ENCODE measurements around the gene CYP19A1. TPM values are rescaled to one million over a fixed set of nuclear protein-coding genes. Genes with fewer than 3 reads are reported as not detected.

CYP19A1 gene
- total RNA-seq, 1 experiment from 2014 or later = not detected

DNA sequence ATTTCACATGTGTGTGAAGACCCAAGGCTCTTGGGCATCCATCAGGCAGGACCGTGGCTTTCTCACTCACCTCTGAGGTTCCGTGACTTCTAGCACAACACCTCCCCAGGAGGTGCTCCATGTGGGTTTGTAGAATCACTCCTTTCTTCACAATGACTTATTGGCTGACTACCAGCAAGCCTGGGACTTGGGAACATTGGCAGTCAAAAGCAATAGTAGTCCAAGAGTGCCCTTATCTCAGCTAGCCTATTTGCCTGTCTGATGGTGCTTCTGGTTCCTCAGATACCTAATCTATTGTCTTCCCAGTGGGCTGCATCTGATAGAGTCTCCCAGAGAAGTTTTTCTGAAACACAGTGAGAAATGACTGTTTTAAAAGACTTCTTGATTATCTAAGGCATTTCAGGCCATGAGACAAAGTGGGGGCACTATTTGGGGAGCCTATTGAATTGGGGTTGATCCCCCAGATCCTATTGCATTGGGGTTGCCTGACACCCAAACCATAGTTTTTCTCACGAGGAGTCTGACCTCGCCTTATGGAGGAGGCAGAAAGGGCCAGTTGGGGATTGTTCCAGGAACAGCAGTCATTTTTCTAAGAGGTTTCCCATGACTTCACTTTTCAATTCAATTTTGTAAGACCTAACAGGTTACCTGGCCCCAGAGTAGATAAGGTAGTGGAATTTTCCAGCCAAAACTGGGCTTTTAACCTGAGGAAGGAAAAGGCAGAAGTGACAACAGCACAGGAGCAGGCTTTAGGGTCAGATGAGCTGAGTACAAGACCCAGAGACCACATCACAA lies 88.0 kb downstream of the CYP19A1 start:
- no peak overlapping the region for H3K27ac ChIP-seq (ENCODE audit: low read length)
- no peak for ATAC-seq
- H3K4me1 ChIP-seq (ENCODE audit: control insufficient read depth, insufficient read depth, low read length) = no peaks in the 10 kb centered on the region
- H3K9me3 ChIP-seq (ENCODE audit: control insufficient read depth, insufficient read depth, low read depth, low read length) = no peaks in the 10 kb centered on the region
- H3K27me3 ChIP-seq (ENCODE audit: control insufficient read depth, insufficient read depth, low read length) = no peaks in the 10 kb centered on the region
- BruUV-seq (replicated peaks) = no TSS peak
- H3K36me3 ChIP-seq (ENCODE audit: control insufficient read depth, insufficient read depth, low read length) = no peaks in the 10 kb centered on the region
- POLR2A ChIA-PET = no interaction called here
- DNase-seq (ENCODE audit: low read depth, low spot score) = no peak
- in situ Hi-C loops (cut with HindIII; ENCODE audit: low pct_unique_long_range_greater_than_20kb, low sequenced_read_pairs) (no loop called here), intact Hi-C loops (cut with micrococcal nuclease; ENCODE audit: unreplicated experiment) (no loop called here)
- TF ChIP-seq TCF7L2 (IDR thresholded peaks at IDR 0.05; ENCODE audit: low read depth, low read length) (no peak), POLR2AphosphoS5 (IDR thresholded peaks at IDR 0.05; ENCODE audit: low read depth, low read length) (no peak), SIN3A (IDR thresholded peaks at IDR 0.05; ENCODE audit: borderline replicate concordance, insufficient read depth, low read depth, low read length) (no peak)
- TF ChIP-seq, protein P1, sequence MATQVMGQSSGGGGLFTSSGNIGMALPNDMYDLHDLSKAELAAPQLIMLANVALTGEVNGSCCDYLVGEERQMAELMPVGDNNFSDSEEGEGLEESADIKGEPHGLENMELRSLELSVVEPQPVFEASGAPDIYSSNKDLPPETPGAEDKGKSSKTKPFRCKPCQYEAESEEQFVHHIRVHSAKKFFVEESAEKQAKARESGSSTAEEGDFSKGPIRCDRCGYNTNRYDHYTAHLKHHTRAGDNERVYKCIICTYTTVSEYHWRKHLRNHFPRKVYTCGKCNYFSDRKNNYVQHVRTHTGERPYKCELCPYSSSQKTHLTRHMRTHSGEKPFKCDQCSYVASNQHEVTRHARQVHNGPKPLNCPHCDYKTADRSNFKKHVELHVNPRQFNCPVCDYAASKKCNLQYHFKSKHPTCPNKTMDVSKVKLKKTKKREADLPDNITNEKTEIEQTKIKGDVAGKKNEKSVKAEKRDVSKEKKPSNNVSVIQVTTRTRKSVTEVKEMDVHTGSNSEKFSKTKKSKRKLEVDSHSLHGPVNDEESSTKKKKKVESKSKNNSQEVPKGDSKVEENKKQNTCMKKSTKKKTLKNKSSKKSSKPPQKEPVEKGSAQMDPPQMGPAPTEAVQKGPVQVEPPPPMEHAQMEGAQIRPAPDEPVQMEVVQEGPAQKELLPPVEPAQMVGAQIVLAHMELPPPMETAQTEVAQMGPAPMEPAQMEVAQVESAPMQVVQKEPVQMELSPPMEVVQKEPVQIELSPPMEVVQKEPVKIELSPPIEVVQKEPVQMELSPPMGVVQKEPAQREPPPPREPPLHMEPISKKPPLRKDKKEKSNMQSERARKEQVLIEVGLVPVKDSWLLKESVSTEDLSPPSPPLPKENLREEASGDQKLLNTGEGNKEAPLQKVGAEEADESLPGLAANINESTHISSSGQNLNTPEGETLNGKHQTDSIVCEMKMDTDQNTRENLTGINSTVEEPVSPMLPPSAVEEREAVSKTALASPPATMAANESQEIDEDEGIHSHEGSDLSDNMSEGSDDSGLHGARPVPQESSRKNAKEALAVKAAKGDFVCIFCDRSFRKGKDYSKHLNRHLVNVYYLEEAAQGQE (IDR thresholded peaks at IDR 0.05; ENCODE audit: insufficient read depth in 1 of 2, low read depth in 2 of 2, low read length in 1 of 2) = no peak
- TF ChIP-seq, protein P2, sequence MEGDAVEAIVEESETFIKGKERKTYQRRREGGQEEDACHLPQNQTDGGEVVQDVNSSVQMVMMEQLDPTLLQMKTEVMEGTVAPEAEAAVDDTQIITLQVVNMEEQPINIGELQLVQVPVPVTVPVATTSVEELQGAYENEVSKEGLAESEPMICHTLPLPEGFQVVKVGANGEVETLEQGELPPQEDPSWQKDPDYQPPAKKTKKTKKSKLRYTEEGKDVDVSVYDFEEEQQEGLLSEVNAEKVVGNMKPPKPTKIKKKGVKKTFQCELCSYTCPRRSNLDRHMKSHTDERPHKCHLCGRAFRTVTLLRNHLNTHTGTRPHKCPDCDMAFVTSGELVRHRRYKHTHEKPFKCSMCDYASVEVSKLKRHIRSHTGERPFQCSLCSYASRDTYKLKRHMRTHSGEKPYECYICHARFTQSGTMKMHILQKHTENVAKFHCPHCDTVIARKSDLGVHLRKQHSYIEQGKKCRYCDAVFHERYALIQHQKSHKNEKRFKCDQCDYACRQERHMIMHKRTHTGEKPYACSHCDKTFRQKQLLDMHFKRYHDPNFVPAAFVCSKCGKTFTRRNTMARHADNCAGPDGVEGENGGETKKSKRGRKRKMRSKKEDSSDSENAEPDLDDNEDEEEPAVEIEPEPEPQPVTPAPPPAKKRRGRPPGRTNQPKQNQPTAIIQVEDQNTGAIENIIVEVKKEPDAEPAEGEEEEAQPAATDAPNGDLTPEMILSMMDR (IDR thresholded peaks at IDR 0.05) = no peak
- CTCF ChIA-PET = no interaction called here
- no peak overlapping the region for H3K4me3 ChIP-seq (ENCODE audit: low read depth in 2 of 2, low read length in 2 of 2)

DNA sequence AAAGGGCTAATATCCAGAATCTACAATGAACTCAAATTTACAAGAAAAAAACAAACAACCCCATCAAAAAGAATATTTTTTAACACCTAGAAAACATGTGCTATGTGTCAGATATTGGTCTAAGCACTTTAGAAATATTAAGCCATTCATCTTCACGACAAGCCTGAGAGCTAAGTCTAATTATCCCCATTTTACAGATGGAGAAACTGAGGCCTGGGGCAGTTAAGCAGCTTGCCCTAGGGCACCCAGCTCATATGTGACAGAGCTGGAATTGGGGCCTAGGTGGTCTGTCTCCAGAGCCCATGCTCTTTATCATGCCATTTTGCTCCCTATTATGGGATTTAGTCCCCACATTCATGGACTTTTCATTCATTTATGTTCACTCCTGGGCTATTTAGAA lies 92.8 kb downstream of the CYP19A1 start:
- Histone ChIP-seq H3K4me3 (ENCODE audit: low read depth in 2 of 2, low read length in 2 of 2) (no peak overlapping the region), H3K4me1 (ENCODE audit: control insufficient read depth, insufficient read depth, low read length) (no peaks in the 10 kb centered on the region), H3K27me3 (ENCODE audit: control insufficient read depth, insufficient read depth, low read length) (peaks cover 4% of the 10 kb centered on the region; the same call in 1 of the 2 replicates), H3K27ac (ENCODE audit: low read length) (no peak overlapping the region), H3K36me3 (ENCODE audit: control insufficient read depth, insufficient read depth, low read length) (no peaks in the 10 kb centered on the region), H3K9me3 (ENCODE audit: control insufficient read depth, insufficient read depth, low read depth, low read length) (no peaks in the 10 kb centered on the region)
- TF ChIP-seq SIN3A (IDR thresholded peaks at IDR 0.05; ENCODE audit: borderline replicate concordance, insufficient read depth, low read depth, low read length) = no peak
- BruUV-seq (replicated peaks) = no TSS peak
- intact Hi-C loops (cut with micrococcal nuclease; ENCODE audit: unreplicated experiment) (no loop called here), in situ Hi-C loops (cut with HindIII; ENCODE audit: low pct_unique_long_range_greater_than_20kb, low sequenced_read_pairs) (no loop called here)
- POLR2A ChIA-PET = interaction anchor here (0.5 kb wide), 1 partner anchor 486 kb away, joined by 4 read pairs; no protein-coding TSS in a partner anchor
- ATAC-seq = no peak
- no peak for DNase-seq (ENCODE audit: low read depth, low spot score)
- CTCF ChIA-PET = no interaction called here

DNA sequence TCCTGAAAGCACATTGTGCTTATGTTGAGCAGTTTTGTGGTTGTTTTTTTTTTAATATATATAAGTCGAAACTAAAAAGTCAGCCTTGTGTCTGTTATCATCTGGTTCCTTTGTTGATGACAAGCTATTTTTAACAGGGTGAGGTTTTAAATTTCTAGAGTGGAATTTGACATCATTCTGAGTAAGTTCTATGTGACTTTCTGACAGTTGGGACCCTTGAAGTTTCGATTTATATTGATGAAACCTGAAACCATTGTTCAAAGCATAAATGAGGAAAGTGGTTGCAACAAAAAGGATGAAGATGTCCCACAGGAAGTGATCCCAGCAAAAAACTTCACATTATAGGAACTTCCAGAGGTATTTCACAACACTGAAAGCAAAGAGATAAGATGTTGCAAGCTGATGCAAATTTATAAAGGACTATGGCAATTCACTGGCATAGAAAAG lies 94.0 kb downstream of the CYP19A1 start:
- BruUV-seq (replicated peaks) = no TSS peak
- CTCF ChIA-PET = no interaction called here
- in situ Hi-C loops (cut with HindIII; ENCODE audit: low pct_unique_long_range_greater_than_20kb, low sequenced_read_pairs) = no loop called here
- ATAC-seq (no peak), DNase-seq (ENCODE audit: low read depth, low spot score) (no peak)
- intact Hi-C loops (cut with micrococcal nuclease; ENCODE audit: unreplicated experiment) = no loop called here
- peaks cover 4% of the 10 kb centered on the region; the same call in 1 of the 2 replicates for H3K27me3 ChIP-seq (ENCODE audit: control insufficient read depth, insufficient read depth, low read length)
- H3K36me3 ChIP-seq (ENCODE audit: control insufficient read depth, insufficient read depth, low read length) = no peaks in the 10 kb centered on the region
- H3K27ac ChIP-seq (ENCODE audit: low read length) = no peak overlapping the region
- TF ChIP-seq TCF7L2 (IDR thresholded peaks at IDR 0.05; ENCODE audit: low read depth, low read length) = no peak
- TF ChIP-seq, protein P2 (IDR thresholded peaks at IDR 0.05) = no peak
- TF ChIP-seq POLR2AphosphoS5 (IDR thresholded peaks at IDR 0.05; ENCODE audit: low read depth, low read length) = no peak
- no peak for TF ChIP-seq SIN3A (IDR thresholded peaks at IDR 0.05; ENCODE audit: borderline replicate concordance, insufficient read depth, low read depth, low read length)
- TF ChIP-seq, protein P1 (IDR thresholded peaks at IDR 0.05; ENCODE audit: insufficient read depth in 1 of 2, low read depth in 2 of 2, low read length in 1 of 2) = no peak
- POLR2A ChIA-PET = no interaction called here
- H3K9me3 ChIP-seq (ENCODE audit: control insufficient read depth, insufficient read depth, low read depth, low read length) = no peaks in the 10 kb centered on the region
- H3K4me1 ChIP-seq (ENCODE audit: control insufficient read depth, insufficient read depth, low read length) = no peaks in the 10 kb centered on the region; the same call in 1 of the 2 replicates
- H3K4me3 ChIP-seq (ENCODE audit: low read depth in 2 of 2, low read length in 2 of 2) = no peak overlapping the region
